HG02852 (cell line): ENCODE measurements around the gene PLEKHH2.
"Not testable (repeated sequence)": the region's sequence is repeated elsewhere in the genome, so short reads cannot be mapped to it uniquely, and the experiment has no call there.

Experiments used
- ATAC-seq: cut with Tn5 transposase; IDR thresholded peaks from one replicate; pipeline ENCODE4 v1.9.1; 2021; ENCODE audit warnings: mild to moderate bottlenecking, moderate library complexity; ENCODE audit not compliant: unreplicated experiment

PLEKHH2 gene

DNA sequence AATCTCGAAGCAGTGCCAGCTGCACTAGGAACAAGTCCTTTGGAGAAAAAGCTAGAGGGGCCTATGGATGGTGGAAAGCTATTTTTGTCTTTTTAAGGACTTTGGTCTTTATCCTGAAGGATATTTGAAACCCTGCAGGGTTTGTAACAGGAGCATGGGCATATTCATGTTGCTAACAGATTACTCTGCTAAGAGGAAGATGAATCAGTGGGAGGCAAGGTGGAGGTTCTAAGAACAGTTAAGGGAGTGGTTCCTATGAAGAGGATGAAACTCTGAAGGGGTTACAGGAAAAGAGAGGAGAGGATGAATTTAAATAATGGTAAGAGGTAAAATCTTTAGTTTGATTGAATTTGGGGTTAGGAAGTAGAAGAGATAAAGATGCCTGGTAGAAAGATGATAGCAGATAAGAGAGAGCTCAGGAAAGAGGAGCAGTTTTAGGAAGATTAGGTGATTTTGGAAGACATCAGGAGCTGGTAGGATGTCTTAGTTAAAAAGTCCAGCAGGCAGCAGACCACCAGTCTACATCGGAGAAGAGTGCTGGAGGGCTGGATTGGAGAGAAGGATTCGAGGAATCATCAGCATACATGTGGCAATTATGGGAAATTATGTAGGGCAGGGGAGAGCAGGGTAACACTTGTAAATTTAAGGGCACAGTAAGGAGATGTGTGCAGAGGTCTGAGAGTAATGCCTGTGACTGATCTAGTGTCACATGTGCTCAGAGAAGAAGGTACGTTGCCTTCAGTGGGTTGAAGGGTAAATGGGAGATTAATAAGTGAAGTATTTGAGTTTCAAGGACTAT lies 78.4 kb downstream of the PLEKHH2 start:
- ATAC-seq, result no peak

DNA sequence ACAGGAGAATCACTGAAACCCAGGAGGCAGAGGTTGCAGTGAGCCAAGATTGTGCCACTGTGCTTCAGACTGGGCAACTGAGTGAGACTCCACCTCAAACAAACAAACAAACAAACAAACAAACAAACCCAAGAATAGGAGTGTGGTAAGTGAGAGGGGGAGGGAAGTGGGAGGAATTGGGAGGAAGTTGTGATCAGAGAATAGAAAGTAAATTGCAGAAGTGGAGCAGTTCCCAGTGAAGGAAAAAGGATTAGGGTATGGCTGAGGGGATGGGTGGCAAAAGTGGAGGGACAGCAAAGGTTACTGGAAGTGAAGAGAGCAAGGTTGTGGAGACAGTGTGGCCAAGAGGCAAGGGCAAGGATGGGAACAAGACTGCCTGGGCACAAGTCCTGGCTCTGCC lies 80.3 kb downstream of the PLEKHH2 start:
- no peak for ATAC-seq

DNA sequence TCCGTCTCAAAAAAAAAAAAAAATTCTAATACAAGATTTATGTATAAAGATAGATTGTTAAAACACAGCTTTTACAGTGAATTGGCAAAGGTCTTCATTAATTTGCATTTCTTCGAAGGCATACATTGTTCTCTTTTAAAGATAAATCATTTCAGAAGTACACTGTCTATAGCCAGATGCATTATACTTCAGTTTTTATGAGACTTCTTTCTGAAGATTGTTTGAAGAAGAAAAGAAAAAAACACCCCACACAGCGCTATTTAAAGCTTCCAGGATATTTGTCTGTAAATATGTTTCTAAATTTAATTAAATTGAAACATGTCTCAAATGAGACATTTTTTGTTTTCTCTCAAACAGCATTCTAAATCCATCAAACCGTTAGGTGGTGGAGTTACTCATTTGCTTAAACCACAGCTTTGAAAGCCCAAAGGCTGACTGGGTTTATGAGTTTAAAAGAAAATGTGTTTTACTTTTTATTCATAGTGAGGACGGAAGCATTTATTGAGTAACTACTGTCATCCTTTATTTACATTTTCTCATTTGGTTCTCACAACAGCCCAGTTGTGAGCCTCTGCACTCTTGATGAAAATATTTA lies 81.6 kb downstream of the PLEKHH2 start:
- peak; percentile 86 for ATAC-seq

DNA sequence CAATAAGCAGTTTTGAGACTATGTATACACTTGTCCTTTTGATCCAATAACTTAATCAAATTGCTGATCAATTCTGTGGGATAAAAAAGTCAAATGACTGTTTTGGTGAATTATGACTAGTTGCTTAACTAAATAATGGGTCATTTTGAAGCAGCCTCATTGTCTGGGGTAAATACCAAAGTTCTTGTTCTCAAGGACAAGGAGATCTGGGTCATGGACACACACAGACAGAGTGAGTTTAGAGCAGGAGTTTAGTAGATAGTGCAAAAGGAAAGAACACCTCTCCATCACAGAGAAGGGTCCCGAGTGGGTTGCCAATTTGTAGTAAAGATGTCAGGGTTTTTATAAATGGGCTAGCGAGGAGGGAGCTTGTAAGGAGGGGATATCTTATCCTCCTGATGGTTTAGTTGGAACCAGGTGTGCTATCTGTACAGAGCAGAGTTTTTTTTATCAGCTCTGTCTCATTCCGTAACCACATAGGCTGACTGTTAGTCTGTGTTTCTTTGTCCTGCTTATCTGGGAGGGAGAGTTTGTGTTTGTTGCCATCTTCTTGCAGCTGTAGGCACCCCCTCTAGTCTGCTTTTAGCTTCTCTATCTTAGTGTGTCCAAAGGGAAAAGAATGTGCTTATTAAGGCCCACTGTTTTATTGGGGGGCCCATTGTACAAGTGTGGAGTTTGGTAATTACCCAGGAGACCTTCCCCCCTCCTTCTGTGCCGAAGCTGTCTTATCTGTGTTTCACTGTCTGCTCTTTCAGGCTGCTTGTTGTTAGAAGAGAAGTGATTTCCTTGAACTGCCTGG lies 87.9 kb downstream of the PLEKHH2 start:
- ATAC-seq, result no peak

DNA sequence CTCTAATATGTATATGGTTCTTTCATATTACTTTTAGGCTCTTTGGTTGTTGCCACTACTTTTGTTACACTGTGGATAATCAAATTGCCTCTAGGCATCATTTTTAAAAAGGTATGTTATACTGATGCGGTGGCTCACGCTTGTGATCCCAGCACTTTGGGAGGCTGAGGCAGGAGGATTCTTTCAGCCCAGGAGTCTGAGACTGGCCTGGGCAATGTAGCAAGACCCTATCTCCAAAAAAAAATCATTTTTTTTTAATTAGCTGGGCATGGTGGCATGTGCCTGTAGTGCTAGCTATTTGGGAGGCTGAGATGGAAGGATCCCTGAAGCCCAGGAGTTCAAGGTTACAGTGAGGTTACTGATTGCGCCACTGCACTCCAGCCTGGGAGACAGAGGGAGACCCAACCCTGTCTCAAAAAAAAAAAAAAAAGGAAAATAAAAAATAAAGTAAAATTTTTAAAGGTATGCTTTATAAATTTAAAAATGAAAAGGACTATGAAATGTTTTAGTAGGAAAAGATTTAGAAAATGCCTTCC lies 88.7 kb downstream of the PLEKHH2 start:
- no peak for ATAC-seq

DNA sequence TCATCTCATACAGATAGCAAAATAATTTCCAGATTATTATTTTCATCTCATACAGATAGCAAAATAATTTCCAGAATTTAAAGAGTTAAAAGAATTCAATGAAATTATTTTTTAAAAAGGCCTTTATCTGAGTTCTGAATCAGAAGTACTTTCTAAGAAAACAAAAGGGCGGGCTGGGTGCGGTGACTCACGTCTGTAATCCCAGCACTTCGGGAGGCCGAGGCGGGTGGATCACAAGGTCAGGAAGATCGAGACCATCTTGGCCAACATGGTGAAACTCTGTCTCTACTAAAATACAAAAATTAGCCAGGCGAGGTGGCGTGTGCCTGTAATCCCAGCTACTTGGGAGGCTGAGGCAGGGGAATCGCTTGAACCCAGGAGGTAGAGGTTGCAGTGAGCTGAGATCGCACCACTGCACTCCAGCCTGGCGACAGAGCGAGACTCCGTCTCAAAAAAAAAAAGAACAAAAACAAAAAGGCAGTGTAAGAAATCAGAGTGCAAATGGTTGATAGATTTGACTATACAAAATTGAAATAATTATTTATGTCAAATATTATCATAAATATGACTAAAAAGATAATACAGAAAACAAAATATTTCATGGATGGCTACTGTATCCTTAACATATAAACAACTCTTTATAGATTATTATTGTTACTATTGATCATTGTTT lies 90.0 kb downstream of the PLEKHH2 start:
- not testable (repeated sequence) for ATAC-seq

DNA sequence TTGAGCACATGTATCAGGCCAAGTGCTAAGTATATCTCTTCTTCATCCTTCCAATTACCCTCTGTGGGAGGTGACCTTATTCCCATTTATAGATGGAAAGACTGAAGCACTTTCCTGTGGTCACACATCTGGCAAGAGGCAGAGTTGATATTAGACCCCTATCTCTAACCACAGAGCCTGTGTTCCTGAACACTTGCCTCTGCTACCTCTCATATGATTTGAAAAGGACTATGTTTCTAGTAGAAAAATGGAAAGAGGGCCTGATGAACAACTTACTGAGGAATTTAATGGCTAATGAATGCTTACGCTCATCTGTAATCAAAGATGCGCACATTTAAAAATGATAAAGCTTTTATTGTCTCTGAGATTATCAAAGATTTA lies 90.6 kb downstream of the PLEKHH2 start:
- no peak for ATAC-seq

DNA sequence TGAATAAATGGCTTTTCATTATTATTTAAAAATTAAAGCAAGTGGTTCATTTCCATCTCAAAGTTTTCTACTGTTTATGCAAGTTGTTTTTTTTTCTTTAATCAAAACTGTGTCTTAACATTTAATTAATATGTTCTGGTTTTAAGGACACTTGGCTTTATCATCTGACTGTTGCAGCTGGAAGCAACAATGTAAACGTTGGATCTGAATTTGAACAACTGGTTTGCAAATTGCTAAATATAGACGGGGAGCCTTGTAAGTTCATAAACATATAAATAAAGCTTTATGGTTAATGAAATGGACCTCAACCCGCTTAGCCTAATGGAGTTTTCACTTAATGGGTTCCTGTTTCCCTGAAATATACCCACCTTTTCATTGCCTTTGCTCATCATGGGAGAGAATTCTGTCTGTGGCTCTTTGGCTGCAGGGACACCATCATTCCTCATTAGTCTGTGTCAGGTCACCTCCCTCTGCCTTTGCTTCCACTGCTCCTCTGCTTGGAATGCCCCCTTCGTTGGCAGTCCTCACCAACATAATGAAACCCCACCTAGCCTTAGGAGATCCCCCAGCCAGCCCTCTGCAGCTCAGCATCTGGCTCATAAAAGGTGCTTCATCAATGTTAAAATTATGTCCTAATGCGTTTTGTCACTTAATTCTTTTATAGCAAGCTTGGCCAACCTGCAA lies 92.6 kb downstream of the PLEKHH2 start:
- no peak for ATAC-seq

DNA sequence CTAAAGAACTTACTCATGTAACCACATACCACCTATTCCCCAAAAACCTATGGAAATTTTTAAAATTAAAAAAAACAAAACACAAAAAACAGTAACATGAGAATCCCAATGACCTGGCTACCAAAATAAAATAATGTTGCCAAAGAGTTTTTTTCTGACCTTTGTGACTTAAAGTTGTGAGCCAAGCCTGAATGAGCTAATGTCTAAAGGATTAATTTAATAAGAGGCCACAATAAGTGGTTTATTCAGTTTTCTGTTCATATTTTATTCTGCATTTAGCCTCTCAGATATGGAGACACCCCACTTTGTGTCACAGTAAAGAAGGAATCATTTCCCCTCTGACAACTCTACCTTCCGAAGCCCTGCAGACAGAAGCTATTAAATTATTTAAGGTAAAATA lies 94.2 kb downstream of the PLEKHH2 start:
- ATAC-seq, result no peak

DNA sequence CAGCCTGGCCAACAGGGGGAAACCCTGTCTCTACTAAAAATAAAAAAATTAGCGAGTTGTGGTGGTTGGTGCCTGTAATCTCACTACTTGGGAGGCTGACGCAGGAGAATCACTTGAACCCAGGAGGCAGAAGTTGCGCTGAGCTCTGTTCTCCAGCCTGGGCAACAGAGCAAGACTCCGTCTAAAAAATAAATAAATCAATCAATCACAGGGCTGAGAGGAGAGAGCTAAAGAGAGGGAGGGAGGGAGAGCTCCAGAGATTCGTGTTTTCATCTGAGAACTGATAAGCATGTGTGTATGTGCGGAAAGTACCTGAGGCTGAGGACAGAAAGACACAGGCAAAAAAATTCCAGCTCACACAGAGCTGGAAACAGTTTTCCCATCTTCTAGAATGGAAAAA lies 99.6 kb downstream of the PLEKHH2 start:
- ATAC-seq, result no peak

DNA sequence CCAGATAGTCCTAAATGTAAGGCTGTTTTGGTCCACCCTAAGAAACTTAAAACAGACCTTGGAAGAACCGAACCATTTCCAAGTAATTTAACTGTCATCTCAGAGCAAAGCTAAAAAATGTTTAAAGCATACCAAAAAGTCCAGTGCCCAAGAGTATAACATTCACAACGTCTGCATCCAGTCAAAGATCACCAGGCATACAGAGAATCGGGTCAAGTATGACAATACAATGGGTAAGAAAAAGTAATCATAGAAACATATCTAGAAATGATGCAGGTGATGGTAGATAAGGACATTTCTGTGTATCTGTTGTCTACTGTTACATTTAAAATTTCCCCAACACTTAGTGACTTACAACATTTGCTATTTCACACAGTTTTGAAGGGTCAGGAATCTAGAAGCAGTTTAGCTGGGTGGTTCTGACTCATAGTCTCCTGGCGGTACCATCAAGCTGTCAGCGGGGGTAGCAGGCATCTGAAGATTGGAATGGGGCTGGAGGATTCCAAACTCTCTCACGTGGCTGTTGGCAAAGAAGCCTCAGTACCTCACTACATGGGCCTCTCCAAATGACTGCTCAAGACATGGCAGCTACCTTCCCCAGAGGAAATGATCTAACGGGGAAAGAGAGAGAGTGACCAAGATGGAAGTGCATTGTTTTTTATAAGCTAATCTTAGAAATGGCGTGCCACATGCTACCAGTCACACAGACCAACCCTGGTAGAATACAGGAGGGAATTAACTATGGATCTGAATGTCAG lies 100.2 kb downstream of the PLEKHH2 start:
- no peak for ATAC-seq

DNA sequence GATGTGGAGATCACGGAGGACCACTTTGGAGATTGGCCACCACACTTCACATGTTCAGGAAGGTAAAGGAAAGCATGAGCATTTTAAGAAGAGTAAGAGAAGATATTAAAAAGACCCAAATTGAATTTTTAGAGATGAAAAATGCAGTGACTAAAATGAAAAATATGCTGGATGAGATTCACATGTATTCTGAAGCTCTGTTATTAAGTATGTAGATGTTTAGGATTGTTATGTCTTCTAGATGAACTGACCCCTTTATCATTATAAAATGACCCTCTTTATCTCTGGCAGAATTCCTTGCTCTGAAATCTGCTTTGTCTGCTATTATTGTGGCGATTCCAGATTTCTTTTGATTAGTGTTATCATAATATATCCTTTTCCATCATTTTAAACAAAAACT lies 100.8 kb downstream of the PLEKHH2 start:
- ATAC-seq, result no peak

DNA sequence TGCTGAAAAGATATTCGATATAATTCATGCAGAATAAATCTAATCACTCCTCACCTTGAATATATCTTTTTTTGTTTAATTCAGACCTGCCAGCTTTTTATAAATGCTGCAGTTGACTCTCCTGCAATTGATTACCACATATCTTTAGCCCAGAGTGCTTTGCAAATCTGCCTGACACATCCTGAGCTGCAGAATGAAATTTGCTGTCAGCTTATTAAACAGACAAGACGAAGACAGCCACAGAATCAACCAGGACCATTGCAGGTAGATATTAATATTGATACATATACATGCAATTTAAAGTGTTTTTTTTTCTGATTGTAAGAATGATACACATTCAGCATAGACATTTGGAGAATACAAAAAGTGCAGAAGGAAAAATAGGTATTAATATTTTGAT lies 101.2 kb downstream of the PLEKHH2 start:
- ATAC-seq, result no peak

DNA sequence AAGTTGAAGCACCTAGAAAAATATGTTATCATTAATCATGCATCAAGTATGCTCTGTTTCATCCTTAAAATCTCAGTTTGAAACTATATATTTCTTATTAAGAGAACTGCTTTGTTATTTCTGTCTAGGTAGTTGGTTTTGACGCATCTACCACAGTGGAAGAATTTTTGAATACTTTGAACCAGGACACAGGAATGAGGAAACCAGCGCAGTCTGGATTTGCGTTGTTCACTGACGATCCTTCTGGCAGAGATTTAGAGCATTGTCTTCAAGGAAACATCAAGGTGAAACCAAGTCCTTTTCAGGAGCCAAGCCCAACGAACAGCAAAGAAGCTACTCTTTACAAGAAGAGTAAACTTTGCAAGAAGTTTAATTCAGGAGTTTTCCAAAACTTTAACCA lies 106.6 kb downstream of the PLEKHH2 start:
- ATAC-seq, result no peak

DNA sequence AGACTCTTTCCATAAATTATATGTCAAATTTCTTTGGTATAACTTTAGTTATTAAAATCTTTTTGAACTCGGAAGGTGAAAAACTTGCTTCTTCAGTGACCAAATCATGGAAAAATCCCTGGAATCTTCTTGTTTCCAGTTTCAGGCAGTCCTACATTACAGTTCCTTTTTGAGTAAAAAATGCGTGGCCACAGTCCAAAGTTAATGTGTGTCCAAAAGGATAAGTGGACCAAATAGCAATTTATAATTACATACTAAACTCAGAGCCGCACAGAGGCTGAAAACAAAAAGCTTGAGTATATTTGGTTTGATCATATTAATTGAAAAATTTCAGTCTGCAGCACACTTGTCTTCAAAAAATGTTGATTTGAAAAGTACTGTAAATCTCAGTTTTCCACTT lies 108.4 kb downstream of the PLEKHH2 start:
- no peak for ATAC-seq

DNA sequence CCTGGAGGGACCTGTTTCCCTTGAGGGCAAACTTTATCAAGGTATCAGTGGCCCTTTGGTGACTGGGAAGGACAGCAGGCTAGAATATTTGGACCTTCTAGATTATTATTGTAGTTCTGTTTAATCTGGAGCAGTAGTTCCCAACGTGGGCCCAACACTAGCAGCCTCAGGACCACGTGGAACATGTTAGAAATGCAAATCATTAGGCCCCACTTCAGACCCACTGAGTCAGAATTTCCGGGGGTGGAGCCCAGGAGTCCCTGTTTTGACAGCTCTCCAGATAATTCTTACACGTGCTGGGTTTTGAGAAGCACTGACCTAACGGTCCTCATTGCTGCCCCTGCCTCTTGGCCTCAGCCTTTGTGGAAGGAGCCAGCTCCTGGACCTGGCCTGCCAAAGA lies 111.3 kb downstream of the PLEKHH2 start:
- ATAC-seq, result no peak

DNA sequence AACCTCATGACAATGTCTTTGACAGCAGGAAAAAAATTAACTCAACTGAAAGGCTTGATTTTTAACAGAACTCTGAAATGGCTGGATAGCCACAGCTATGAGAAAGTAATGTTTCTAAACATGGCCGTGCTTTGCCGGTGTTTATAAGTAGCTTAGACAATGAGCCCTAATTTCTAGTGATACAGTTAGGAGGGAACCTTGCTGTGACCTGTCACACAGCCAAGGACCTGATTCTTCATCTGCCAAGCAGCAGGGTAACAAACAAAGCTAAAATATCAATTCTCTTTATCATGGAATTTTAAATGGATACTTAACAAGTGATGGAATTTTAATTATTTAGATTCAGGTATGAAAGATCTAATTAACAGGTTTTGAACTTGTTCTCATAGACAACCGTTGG lies 112.5 kb downstream of the PLEKHH2 start:
- no peak for ATAC-seq

DNA sequence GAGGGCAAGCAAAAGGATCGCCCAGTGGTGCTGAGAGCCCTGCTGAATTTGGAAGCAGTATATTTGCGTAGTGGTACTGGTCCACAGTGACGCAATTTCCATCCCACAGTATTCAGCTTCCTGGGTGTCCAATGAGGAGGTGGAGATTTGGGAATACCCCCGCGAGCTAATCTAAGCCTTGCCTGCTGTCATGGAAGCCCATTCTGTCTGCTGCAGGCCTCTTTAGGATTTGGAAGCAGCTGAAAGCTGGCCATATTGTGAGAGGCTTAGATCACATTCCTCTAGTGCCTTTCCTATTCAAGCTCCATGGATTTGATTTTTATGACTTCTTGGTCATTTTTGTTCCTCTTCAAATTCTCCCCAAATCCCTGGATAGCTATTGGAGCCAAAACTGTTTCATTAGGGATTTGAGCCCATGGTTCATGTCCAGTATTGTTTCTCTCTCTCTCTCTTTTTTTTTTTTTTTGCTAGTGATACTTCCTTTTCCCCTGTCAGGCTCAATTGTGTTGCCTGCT lies 114.5 kb downstream of the PLEKHH2 start:
- ATAC-seq, result no peak

DNA sequence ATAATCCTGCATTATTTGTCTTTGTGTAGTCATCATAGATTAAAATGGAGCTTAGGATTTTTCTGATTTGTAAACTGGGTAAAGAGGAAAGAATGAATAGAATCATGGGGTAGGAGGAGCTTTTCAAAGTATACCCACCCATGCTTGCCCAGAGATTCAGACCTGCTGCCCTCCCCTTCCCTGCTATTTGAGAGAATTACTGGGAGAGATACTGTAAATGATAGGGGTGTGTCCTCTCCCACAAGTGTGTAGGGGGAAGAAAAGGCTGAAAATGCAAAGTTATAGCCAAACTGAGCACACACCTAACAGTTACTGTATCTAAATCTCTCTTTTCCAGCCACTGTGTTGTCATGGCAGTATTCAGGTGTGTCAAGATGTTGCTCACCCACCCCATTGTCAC lies 115.2 kb downstream of the PLEKHH2 start:
- ATAC-seq, result no peak

DNA sequence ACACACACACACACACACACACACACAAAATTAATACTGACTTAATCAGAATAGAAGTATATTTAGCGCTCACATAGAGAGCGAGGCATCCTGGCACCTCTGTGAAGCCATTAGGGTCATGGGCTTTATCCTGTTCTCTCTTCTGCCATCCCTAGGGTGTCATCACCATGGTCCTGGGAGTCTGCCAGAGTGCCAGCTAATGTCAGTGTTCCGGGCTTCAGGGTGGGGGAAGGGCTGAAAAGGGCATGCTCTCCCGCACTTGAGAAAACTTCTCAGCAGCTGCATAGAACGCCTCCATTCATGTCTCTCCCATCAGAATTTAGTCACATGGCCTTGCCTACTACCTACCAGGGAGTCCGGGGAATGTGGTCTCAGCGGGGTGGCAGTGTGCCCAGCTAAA lies 117.1 kb downstream of the PLEKHH2 start:
- ATAC-seq, result no peak
